ENCODE results near the gene ASB8. TPM values are rescaled to one million over a fixed set of nuclear protein-coding genes. Genes with fewer than 3 reads are reported as not detected.

ASB8 gene
- total and polyA plus RNA-seq, 2 of the 4 experiments (the other 2 are of a cell fraction): 22.9 to 26.7 TPM

DNA sequence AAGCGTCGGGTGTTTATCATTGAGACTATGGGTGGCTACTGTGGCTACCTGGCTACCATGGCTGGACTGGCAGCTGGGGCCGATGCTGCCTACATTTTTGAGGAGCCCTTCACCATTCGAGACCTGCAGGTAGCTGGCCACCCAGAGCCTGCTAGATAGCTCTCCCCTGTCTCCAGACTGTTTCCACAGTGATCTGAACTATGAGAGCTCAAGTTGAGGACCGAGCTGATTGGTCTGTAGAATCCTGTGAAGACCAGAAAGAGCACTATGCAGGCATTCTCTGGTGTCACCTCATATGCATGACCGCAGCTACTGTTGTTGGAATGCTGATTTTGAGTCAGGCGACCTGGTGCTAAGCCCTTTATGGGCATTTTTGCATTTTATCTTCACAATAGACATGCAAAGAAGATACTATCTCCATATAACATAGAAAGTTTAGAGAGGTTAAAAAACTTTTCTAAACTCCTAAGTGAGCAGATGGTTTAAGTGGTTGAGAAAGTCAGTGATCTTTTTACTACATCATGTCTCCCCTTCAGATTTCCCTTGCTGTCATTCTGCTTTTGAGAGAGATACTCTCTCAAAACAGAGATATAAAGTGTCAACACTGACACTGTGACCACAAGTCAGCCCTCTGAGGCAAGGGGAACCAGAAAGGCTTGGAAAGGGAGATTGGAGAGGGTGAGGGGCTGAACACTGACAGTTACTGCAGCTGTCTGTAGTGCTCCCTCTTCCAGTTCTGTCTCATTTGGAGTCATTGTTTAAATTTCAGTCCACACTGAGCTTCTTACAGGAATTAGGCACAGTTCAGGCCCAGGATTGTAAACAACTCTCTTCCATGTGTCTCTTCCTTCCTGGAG, 14.3 kb downstream of the ASB8 start (continued):
- TF ChIP-seq, protein P1, sequence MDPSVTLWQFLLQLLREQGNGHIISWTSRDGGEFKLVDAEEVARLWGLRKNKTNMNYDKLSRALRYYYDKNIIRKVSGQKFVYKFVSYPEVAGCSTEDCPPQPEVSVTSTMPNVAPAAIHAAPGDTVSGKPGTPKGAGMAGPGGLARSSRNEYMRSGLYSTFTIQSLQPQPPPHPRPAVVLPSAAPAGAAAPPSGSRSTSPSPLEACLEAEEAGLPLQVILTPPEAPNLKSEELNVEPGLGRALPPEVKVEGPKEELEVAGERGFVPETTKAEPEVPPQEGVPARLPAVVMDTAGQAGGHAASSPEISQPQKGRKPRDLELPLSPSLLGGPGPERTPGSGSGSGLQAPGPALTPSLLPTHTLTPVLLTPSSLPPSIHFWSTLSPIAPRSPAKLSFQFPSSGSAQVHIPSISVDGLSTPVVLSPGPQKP (IDR thresholded peaks at IDR 0.05; ENCODE audit: borderline replicate concordance, low read depth, low read length): no peak

DNA sequence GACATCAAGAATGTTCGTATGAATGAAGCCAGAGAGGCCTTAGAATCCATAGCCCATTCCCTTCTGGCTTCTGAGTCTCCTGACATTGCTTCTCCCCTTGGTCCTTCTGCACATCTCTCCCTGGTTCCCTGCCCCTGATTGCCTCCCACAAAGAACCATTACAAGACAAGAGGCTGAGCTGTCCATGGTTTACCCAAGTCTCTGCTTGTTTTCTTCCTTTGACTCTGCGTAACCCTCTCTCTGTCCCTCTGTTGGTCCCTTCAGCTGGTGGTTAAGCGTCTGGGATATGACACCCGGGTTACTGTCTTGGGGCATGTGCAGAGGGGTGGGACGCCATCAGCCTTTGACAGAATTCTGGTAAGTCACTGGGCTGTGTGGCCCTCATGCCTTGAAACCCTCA, 22.3 kb downstream of the ASB8 start:
- Histone ChIP-seq H2BK120ac (ENCODE audit: low read depth, low read length) (no peak overlapping the region), H3K4me3 (ENCODE audit: insufficient read depth, low read depth, low read length) (no peak overlapping the region), H3K4ac (ENCODE audit: low read depth, low read length) (no peak overlapping the region), H3K23ac (ENCODE audit: low read depth, low read length) (no peak overlapping the region), H4K5ac (ENCODE audit: low read depth, low read length) (no peak overlapping the region), H3K27ac (ENCODE audit: insufficient read depth, low read length) (no peak overlapping the region), H4K91ac (ENCODE audit: insufficient read depth, low read depth, low read length) (no peak overlapping the region), H2AK5ac (ENCODE audit: low read depth, low read length) (no peak overlapping the region), H3K14ac (replicated peaks; ENCODE audit: low read depth, low read length) (no peak overlapping the region), H4K8ac (ENCODE audit: low read depth in 2 of 2, low read length in 2 of 2) (no peak overlapping the region), H3K4me2 (ENCODE audit: low read depth, low read length) (no peak overlapping the region), H3K27me3 (ENCODE audit: control insufficient read depth, insufficient read depth, low read length) (no peaks in the 10 kb centered on the region), H3K9ac (ENCODE audit: low read depth, low read length) (no peak overlapping the region), H3K36me3 (ENCODE audit: control insufficient read depth, insufficient read depth, low read length) (peaks cover 59% of the 10 kb centered on the region), H2BK20ac (ENCODE audit: low read depth, low read length) (no peak overlapping the region), H2BK15ac (ENCODE audit: low read depth, low read length) (no peak overlapping the region), H2AK9ac (replicated peaks; ENCODE audit: low read depth, low read length, poor library complexity) (no peak overlapping the region), H3K9me3 (ENCODE audit: control insufficient read depth, insufficient read depth, low read length) (no peaks in the 10 kb centered on the region), H4K20me1 (ENCODE audit: insufficient read depth, low read length) (no peaks in the 10 kb centered on the region), H3K18ac (ENCODE audit: low read depth, low read length) (no peak overlapping the region), H3K79me1 (ENCODE audit: low read depth in 1 of 2, low read length in 2 of 2) (peaks cover 0 to 4% of the 10 kb centered on the region in 2 experiments; a peak in 1 of 4 replicates), H3K4me1 (ENCODE audit: control insufficient read depth, insufficient read depth, low read length) (no peaks in the 10 kb centered on the region), H3K9me1 (ENCODE audit: insufficient read depth, low read length) (0 out of 2 replicates have a peak, but pooled peaks cover 4% of the 10 kb centered on the region), H3K56ac (ENCODE audit: extremely low read depth, insufficient read depth, low read length) (no peak overlapping the region), H2BK5ac (ENCODE audit: low read depth, low read length, poor library complexity, severe bottlenecking) (no peak overlapping the region), H2AFZ (replicated peaks; ENCODE audit: low read length, poor library complexity) (no peak overlapping the region)
- intact Hi-C loops (cut with micrococcal nuclease): no loop called here
- TF ChIP-seq MXI1 (IDR thresholded peaks at IDR 0.05; ENCODE audit: borderline replicate concordance, low read depth, low read length) (no peak), RAD21 (IDR thresholded peaks at IDR 0.05; ENCODE audit: low read length) (no peak), MAFK (IDR thresholded peaks at IDR 0.05; ENCODE audit: low read depth, low read length) (no peak), RFX5 (IDR thresholded peaks at IDR 0.05; ENCODE audit: low read depth, low read length) (no peak), POLR2A (IDR thresholded peaks at IDR 0.05; ENCODE audit: low read depth, low read length) (no peak)
- WGBS, 2 experiments (ENCODE audit: extremely low coverage in 2 of 2, insufficient read length in 1 of 2): 83% methylated on average over 1 of the region's 5 CpGs; no CpG with 5 or more reads in 1 of the 2 experiments
- ChIA-PET CTCF (no interaction called here), POLR2A (ENCODE audit: unreplicated experiment) (no interaction called here)
- dilution Hi-C loops (cut with HindIII; ENCODE audit: low sequenced_read_pairs, unreplicated experiment): no loop called here
- ATAC-seq (ENCODE audit: low read depth): no peak
- in situ Hi-C loops (cut with MboI; ENCODE audit: low sequenced_read_pairs): no loop called here
- DNase-seq: no peak
- BruUV-seq (replicated peaks): no TSS peak

All from IMR-90 (cell line).